HEK293 (cell line): ENCODE data around the gene CTBP1.

Experiments used
- REST ChIP-seq: fragments of 450-650 bp; formaldehyde crosslinking; IDR thresholded peaks from 2 replicates; pipeline ENCODE4 v1.5.1; 2016; ENCODE audit warnings: missing biosample characterization, missing genetic modification characterization
- ZFP41 ChIP-seq: fragments of 450-650 bp; formaldehyde crosslinking; IDR thresholded peaks from 2 replicates; pipeline ENCODE4 v1.5.1; 2016; ENCODE audit warnings: missing biosample characterization, missing genetic modification characterization, borderline replicate concordance
- ZNF138 ChIP-seq: fragments of 450-650 bp; formaldehyde crosslinking; IDR thresholded peaks from 2 replicates; pipeline ENCODE4 v1.5.1; 2016; ENCODE audit warnings: missing biosample characterization, missing genetic modification characterization, borderline replicate concordance
- ZNF394 ChIP-seq: fragments of 450-650 bp; formaldehyde crosslinking; IDR thresholded peaks from 2 replicates; pipeline ENCODE4 v1.5.1; 2016; ENCODE audit warnings: missing biosample characterization, missing genetic modification characterization, mild to moderate bottlenecking, moderate library complexity, borderline replicate concordance
- ZNF830 ChIP-seq: fragments of 450-650 bp; IDR thresholded peaks from 2 replicates; pipeline ENCODE4 v1.5.0; 2018; ENCODE audit warnings: missing biosample characterization, missing genetic modification characterization, low read depth, mild to moderate bottlenecking, moderate library complexity
- TF ChIP-seq, protein P1 (sequence below): fragments of 450-650 bp; formaldehyde crosslinking; IDR thresholded peaks from 2 replicates; pipeline ENCODE4 v1.5.1; 2016; ENCODE audit warnings: missing biosample characterization, missing genetic modification characterization
- TF ChIP-seq, protein P2 (sequence below): fragments of 450-650 bp; formaldehyde crosslinking; IDR thresholded peaks from 2 replicates; pipeline ENCODE4 v1.5.1; 2016; ENCODE audit warnings: missing biosample characterization, missing genetic modification characterization

DNA sequence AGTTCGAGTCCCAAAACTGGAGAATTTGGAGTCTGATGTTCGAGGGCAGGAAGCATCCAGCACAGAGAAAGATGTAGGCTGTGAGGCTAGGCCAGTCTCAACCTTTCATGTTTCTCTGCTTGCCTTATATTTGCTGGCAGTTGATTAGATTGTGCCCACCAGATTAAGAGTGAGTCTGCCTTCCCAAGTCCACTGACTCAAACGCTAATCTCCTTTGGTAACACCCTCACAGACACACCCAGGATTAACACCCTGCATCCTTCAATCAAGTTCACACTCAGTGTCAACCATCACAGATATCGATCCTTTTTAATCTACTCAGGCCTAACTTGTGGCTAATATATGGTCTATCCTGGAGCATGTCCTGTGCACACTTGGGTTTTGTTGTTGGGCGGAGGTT lies 22.8 kb upstream of the CTBP1 start:
- TF ChIP-seq, protein P1, sequence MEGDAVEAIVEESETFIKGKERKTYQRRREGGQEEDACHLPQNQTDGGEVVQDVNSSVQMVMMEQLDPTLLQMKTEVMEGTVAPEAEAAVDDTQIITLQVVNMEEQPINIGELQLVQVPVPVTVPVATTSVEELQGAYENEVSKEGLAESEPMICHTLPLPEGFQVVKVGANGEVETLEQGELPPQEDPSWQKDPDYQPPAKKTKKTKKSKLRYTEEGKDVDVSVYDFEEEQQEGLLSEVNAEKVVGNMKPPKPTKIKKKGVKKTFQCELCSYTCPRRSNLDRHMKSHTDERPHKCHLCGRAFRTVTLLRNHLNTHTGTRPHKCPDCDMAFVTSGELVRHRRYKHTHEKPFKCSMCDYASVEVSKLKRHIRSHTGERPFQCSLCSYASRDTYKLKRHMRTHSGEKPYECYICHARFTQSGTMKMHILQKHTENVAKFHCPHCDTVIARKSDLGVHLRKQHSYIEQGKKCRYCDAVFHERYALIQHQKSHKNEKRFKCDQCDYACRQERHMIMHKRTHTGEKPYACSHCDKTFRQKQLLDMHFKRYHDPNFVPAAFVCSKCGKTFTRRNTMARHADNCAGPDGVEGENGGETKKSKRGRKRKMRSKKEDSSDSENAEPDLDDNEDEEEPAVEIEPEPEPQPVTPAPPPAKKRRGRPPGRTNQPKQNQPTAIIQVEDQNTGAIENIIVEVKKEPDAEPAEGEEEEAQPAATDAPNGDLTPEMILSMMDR (tag by site-specific recombination): no peak
- TF ChIP-seq, protein P2, sequence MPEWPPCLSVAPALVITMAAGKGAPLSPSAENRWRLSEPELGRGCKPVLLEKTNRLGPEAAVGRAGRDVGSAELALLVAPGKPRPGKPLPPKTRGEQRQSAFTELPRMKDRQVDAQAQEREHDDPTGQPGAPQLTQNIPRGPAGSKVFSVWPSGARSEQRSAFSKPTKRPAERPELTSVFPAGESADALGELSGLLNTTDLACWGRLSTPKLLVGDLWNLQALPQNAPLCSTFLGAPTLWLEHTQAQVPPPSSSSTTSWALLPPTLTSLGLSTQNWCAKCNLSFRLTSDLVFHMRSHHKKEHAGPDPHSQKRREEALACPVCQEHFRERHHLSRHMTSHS (tag by site-specific recombination): no peak
- TF ChIP-seq ZNF830 (tag by site-specific recombination) (no peak), REST (tag by site-specific recombination) (no peak), ZFP41 (no peak), ZNF138 (no peak), ZNF394 (no peak)
